H54 (cell line): Measurements from ENCODE around the gene BCL6B.
"Not testable (repeated sequence)": the region's sequence is repeated elsewhere in the genome, so short reads cannot be mapped to it uniquely, and the experiment has no call there.

Experiments used
- DNase-seq: peaks from one replicate; pipeline ENCODE4 v3.0.0; 2011; ENCODE audit warnings: low spot score, mixed read lengths; ENCODE audit not compliant: insufficient read length
- FAIRE-seq: peaks from 3 replicates; lab custom pipeline; 2011; peaks lifted over from hg19 to GRCh38; lab: Jason Lieb, UNC
- POLR2A ChIP-seq: IDR thresholded peaks from 2 replicates; pipeline ENCODE4 v1.6.1; 2011; ENCODE audit warnings: low read depth, mild to moderate bottlenecking, low read length

The BCL6B gene

DNA sequence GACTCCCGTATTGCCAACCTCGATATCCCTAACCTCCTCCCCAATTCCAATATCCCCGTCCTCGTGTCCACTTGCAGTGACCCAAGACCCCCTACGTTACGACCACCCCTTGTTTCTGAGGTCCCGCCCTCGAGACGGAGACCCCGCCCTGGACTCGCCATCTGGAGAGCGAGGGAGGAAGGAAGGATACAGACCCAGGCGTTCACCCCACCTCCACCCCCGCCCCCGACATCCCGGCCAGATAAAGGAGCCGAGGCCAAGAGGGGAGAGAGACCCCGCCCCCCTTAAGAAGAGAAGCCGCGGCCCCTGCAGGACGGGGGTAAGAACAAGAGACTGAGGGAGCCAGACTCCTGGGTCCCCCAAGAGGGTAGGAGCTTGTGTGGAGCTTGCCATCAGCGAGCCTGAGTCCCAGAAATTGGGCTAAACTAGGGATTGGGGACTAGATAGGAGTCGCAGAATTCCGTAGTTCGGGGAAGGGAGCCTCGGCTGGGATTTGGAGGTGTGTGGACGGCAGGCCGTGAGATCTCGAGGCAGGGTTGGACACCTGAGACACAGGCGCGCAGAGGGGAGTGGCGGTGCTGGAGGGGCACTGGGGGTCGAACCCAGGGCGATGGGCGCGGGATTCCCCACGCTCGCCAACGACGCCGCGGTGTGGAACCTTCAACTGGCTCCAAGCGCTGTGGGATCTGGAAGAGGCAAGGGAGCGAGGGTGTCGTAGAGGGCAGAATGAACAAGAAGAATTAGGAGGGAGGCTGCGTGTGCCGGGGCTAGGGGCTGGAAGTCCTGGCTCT is at the start of gene BCL6B:
BCL6B (plus strand) TSS at position 270 of the 791 bp plus-strand sequence. CDS start 622 bp downstream, outside the sequence.
- DNase-seq (no peak), FAIRE-seq (no peak)
- TF ChIP-seq POLR2A = no peak

- FAIRE-seq = not testable (repeated sequence)
These were observed 43.4 kb upstream of the BCL6B start for GRCh38 chr17:6979440-6979839.

GRCh38 chr17:6981426-6981825 is 41.4 kb upstream of the BCL6B start:
- FAIRE-seq (no peak), DNase-seq (no peak)
- no peak for TF ChIP-seq POLR2A

More at GRCh38 chr17:6979440-6979839, 43.4 kb upstream of the BCL6B start:
- DNase-seq = not testable (repeated sequence)

GRCh38 chr17:6985266-6985665 is 37.6 kb upstream of the BCL6B start:
- DNase-seq (no peak), FAIRE-seq (no peak)
- no peak for TF ChIP-seq POLR2A

- FAIRE-seq (no peak), DNase-seq (no peak)
- TF ChIP-seq POLR2A = no peak
These were observed 36.2 kb upstream of the BCL6B start for GRCh38 chr17:6986676-6987075.

DNA sequence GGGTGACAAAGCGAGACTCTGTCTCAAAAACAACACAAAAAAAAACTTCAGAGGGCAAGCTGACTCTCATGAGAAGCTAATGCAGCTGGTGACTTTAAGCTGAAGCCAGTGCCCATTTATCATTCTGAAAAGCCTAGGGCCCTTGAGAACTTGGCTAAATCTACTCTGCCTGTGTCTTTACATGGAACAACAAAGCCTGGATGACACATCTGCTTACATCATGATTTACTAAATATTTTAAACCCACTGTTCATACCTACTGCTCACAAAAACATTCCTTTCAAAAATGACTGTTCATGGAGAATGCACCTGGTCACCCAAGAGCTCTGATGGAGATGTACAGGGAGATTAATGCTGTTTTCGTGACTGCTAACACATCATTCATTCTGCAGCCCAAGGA is 33.1 kb upstream of the BCL6B start:
- FAIRE-seq = no peak
- no peak for TF ChIP-seq POLR2A
- DNase-seq = no peak

- not testable (repeated sequence) for FAIRE-seq
These were observed 29.2 kb upstream of the BCL6B start for GRCh38 chr17:6993613-6994056.

GRCh38 chr17:6994118-6994598 is 28.7 kb upstream of the BCL6B start:
- FAIRE-seq = no peak
- no peak for TF ChIP-seq POLR2A
- DNase-seq = no peak

More at GRCh38 chr17:6993613-6994056, 29.2 kb upstream of the BCL6B start:
- DNase-seq = not testable (repeated sequence)

DNA sequence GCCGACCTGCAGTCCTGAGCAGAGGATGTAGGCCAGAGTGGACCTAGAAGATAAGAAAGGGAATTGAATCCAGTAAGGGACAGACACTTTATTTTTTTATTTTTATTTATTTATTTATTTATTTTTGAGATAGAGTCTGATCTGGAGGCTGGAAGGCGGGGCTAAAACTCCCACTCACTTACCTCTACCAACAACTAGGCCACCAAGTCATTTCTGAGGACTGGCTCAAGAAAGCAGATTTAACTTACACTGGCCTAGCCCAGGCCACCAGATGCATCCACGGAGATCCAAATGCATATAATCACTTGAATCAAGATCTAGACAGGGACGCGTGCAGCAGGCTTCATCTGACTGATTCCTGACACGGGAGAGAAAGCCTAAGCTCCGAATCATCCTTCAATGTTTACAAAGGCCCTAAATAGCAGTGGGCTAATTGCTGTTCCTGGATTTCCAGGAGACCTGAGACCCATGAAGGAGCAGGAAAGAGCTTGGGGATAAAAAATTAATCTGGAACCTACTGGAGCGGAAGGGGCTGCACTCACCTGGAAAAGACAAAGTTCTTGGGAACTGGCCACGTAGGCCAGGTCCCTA is 28.1 kb upstream of the BCL6B start:
- DNase-seq (no peak), FAIRE-seq (no peak)
- no peak for TF ChIP-seq POLR2A

GRCh38 chr17:6995500-6996255 is 27.2 kb upstream of the BCL6B start, which contains the start of gene ALOX12:
Gene ALOX12 (plus strand): TSS chr17:6996049. CDS start chr17:6996118, 69 bp downstream.
- DNase-seq = no peak
- no peak for FAIRE-seq
- TF ChIP-seq POLR2A = no peak

- no peak for FAIRE-seq
- no peak for TF ChIP-seq POLR2A
- no peak for DNase-seq
These were observed 26.4 kb upstream of the BCL6B start for GRCh38 chr17:6996256-6997011.

GRCh38 chr17:6997171-6997570 is 25.7 kb upstream of the BCL6B start:
- DNase-seq = no peak
- no peak for FAIRE-seq
- TF ChIP-seq POLR2A = no peak

- TF ChIP-seq POLR2A = no peak
- DNase-seq = no peak
- FAIRE-seq = no peak
These were observed 23.9 kb upstream of the BCL6B start for GRCh38 chr17:6998855-6999508.
